ENCODE results near the gene PLGRKT.
"Not testable (repeated sequence)": the region's sequence is repeated elsewhere in the genome, so short reads cannot be mapped to it uniquely, and the experiment has no call there.

Gene PLGRKT

GRCh38 chr9:5437254-5438216 lies at the start of gene PLGRKT:
Gene PLGRKT, minus strand, starts transcription at chr9:5437925. Its CDS starts 5,948 bp downstream, at chr9:5431977.
- peak; percentile 80 for DNase-seq (ENCODE audit: low read depth)

- DNase-seq (ENCODE audit: low read depth), result no peak
Measured at GRCh38 chr9:5486988-5487387, 49.3 kb upstream of the PLGRKT start.

GRCh38 chr9:5485378-5486085 lies 47.8 kb upstream of the PLGRKT start:
- DNase-seq (ENCODE audit: low read depth), result no peak

GRCh38 chr9:5483306-5483705 lies 45.6 kb upstream of the PLGRKT start:
- DNase-seq (ENCODE audit: low read depth), result no peak

- DNase-seq (ENCODE audit: low read depth), result no peak
Measured at GRCh38 chr9:5482194-5482593, 44.5 kb upstream of the PLGRKT start.

GRCh38 chr9:5481322-5482040 lies 43.8 kb upstream of the PLGRKT start:
- no peak for DNase-seq (ENCODE audit: low read depth)

- DNase-seq (ENCODE audit: low read depth), result no peak
Measured at GRCh38 chr9:5480919-5481318, 43.2 kb upstream of the PLGRKT start.

GRCh38 chr9:5479994-5480694 lies 42.4 kb upstream of the PLGRKT start:
- no peak for DNase-seq (ENCODE audit: low read depth)

GRCh38 chr9:5478206-5478605 lies 40.5 kb upstream of the PLGRKT start:
- no peak for DNase-seq (ENCODE audit: low read depth)

- not testable (repeated sequence) for DNase-seq (ENCODE audit: low read depth)
Measured at GRCh38 chr9:5475611-5476010, 37.9 kb upstream of the PLGRKT start.

GRCh38 chr9:5470816-5471215 lies 33.1 kb upstream of the PLGRKT start:
- DNase-seq (ENCODE audit: low read depth), result no peak

GRCh38 chr9:5470122-5470521 lies 32.4 kb upstream of the PLGRKT start:
- no peak for DNase-seq (ENCODE audit: low read depth)

GRCh38 chr9:5468850-5469249 lies 31.1 kb upstream of the PLGRKT start:
- DNase-seq (ENCODE audit: low read depth), result no peak

GRCh38 chr9:5466766-5467165 lies 29.0 kb upstream of the PLGRKT start:
- no peak for DNase-seq (ENCODE audit: low read depth)

- no peak for DNase-seq (ENCODE audit: low read depth)
Measured at GRCh38 chr9:5466005-5466404, 28.3 kb upstream of the PLGRKT start.

- not testable (repeated sequence) for DNase-seq (ENCODE audit: low read depth)
Measured at GRCh38 chr9:5464831-5465330, 27.2 kb upstream of the PLGRKT start.

GRCh38 chr9:5460157-5460556 lies 22.4 kb upstream of the PLGRKT start:
- no peak for DNase-seq (ENCODE audit: low read depth)

- DNase-seq (ENCODE audit: low read depth), result no peak
Measured at GRCh38 chr9:5459289-5459829, 21.6 kb upstream of the PLGRKT start.

- no peak for DNase-seq (ENCODE audit: low read depth)
Measured at GRCh38 chr9:5455181-5455580, 17.5 kb upstream of the PLGRKT start.

GRCh38 chr9:5453673-5454072 lies 15.9 kb upstream of the PLGRKT start:
- DNase-seq (ENCODE audit: low read depth), result no peak

GRCh38 chr9:5453004-5453403 lies 15.3 kb upstream of the PLGRKT start:
- DNase-seq (ENCODE audit: low read depth), result no peak

GRCh38 chr9:5452286-5452609 lies 14.5 kb upstream of the PLGRKT start:
- DNase-seq (ENCODE audit: low read depth), result no peak
